HCT116 (cell line): ENCODE measurements around the gene HSDL2.

Experiments used
- CTCF ChIP-seq, 3 experiments: fragments of 200-600 bp in 1 of 3; sonication (generic) in 1 of 3; IDR thresholded peaks in 2 of 3; conservative IDR thresholded peaks in 1 of 3; 2 replicates each; pipeline ENCODE4 v1.5.1; 2012 to 2017; ENCODE audit warnings: low read depth in 2 of 3, low read length in 2 of 3, antibody characterized with exemption in 1 of 3, borderline replicate concordance in 1 of 3, control low read depth in 1 of 3, mild to moderate bottlenecking in 1 of 3, mixed read lengths in 1 of 3, mixed run types in 1 of 3, moderate library complexity in 1 of 3; ENCODE audit not compliant: insufficient read depth in 1 of 3
- EZH2 ChIP-seq: fragments of 200-600 bp; sonication (generic); IDR thresholded peaks from 2 replicates; pipeline ENCODE4 v1.6.1; 2017; ENCODE audit warnings: antibody characterized with exemption, mixed run types
- FOSL1 ChIP-seq: IDR thresholded peaks from 2 replicates; pipeline ENCODE4 v1.6.1; 2012; ENCODE audit warnings: low read depth
- MAX ChIP-seq: IDR thresholded peaks from 2 replicates; pipeline ENCODE4 v1.6.1; 2012
- POLR2A ChIP-seq: IDR thresholded peaks from 2 replicates; pipeline ENCODE4 v1.7.0; 2011; ENCODE audit warnings: borderline replicate concordance; ENCODE audit not compliant: insufficient read depth, insufficient read length; ENCODE audit errors: extremely low read depth
- POLR2AphosphoS5 ChIP-seq: IDR thresholded peaks from 2 replicates; pipeline ENCODE4 v1.6.1; 2011; ENCODE audit warnings: mild to moderate bottlenecking, low read depth, low read length, moderate library complexity
- RAD21 ChIP-seq: IDR thresholded peaks from 2 replicates; pipeline ENCODE4 v1.6.1; 2012; ENCODE audit warnings: low read depth, mild to moderate bottlenecking
- SIN3A ChIP-seq: IDR thresholded peaks from 2 replicates; pipeline ENCODE4 v1.6.1; 2012; ENCODE audit warnings: low read depth
- SRF ChIP-seq: IDR thresholded peaks from 2 replicates; pipeline ENCODE4 v1.6.1; 2012; ENCODE audit warnings: low read depth
- YY1 ChIP-seq: IDR thresholded peaks from 2 replicates; pipeline ENCODE4 v1.6.1; 2011; ENCODE audit warnings: low read length, low read depth, moderate library complexity, mild to moderate bottlenecking; ENCODE audit not compliant: insufficient replicate concordance; ENCODE audit errors: extremely low read depth
- ZBTB33 ChIP-seq: IDR thresholded peaks from 2 replicates; pipeline ENCODE4 v1.6.1; 2011; ENCODE audit warnings: mild to moderate bottlenecking, low read length, moderate library complexity; ENCODE audit not compliant: insufficient replicate concordance; ENCODE audit errors: extremely low read depth
- ZNF274 ChIP-seq: fragments of 200-500 bp; sonication (Bioruptor generic); IDR thresholded peaks from 2 replicates; pipeline ENCODE4 v1.6.1; 2014; ENCODE audit warnings: mild to moderate bottlenecking, low read depth, low read length, inconsistent platforms

- TF ChIP-seq SRF (no peak), CTCF (IDR thresholded peaks at IDR 0.05 in 2 of 3, conservative IDR thresholded peaks at IDR 0.05 in 1 of 3; ENCODE audit: borderline replicate concordance in 1 of 3, insufficient read depth in 1 of 3, low read depth in 2 of 3, low read length in 2 of 3) (no peak), POLR2AphosphoS5 (no peak), MAX (no peak), POLR2A (no peak), FOSL1 (no peak), EZH2 (no peak), ZNF274 (no peak), RAD21 (no peak), ZBTB33 (no peak), SIN3A (no peak), YY1 (no peak)
Observed at GRCh38 chr9:112439825-112440224, 59.9 kb downstream of the HSDL2 start.
